SK-N-SH (cell line): ENCODE results near the gene MAPK8IP3. TPM values are rescaled to one million over a fixed set of nuclear protein-coding genes. Genes with fewer than 3 reads are reported as not detected.

Experiments used
- CTCF ChIA-PET: fragments of 300-600, 350-600 bp; formaldehyde crosslinking; extraction: SDS; loops from one replicate; lab custom pipeline; 2021; lab: Yijun Ruan, JAX
- POLR2A ChIA-PET: fragments of 350-600 bp; sonication (Branson Sonifier 250); formaldehyde crosslinking; extraction: SDS; loops from one replicate; lab custom pipeline; 2020; ENCODE audit warnings: antibody characterized with exemption, inconsistent platforms; lab: Yijun Ruan, JAX
- DNase-seq: peaks from one replicate; pipeline ENCODE4 v3.0.0; 2012
- H2AFZ ChIP-seq: fragments of 200-600 bp; sonication (generic); 2 replicates; pipeline ENCODE4 v1.8.1; 2016; ENCODE audit warnings: antibody characterized with exemption, mild to moderate bottlenecking, low read depth
- H3F3A ChIP-seq: fragments of 200-600 bp; sonication (generic); replicated peaks from 2 replicates; pipeline ENCODE3; 2016; ENCODE audit warnings: antibody characterized with exemption, mild to moderate bottlenecking; ENCODE audit not compliant: insufficient read depth
- H3K27ac ChIP-seq, 2 experiments: fragments of 200-500 bp in 1 of 2; fragments of 200-600 bp in 1 of 2; sonication (Bioruptor generic) in 1 of 2; sonication (generic), shearing (Covaris generic) in 1 of 2; 2 replicates each; pipeline versions ENCODE4 v1.5.1 to v1.6.1; 2014 to 2016; ENCODE audit warnings: low read depth in 2 of 2, inconsistent platforms in 1 of 2, low read length in 1 of 2, mild to moderate bottlenecking in 1 of 2, mixed read lengths in 1 of 2
- H3K27me3 ChIP-seq: fragments of 200-600 bp; sonication (generic), shearing (Covaris generic); 2 replicates; pipeline ENCODE4 v1.6.1; 2016; ENCODE audit warnings: mixed run types; ENCODE audit not compliant: insufficient read depth
- H3K36me3 ChIP-seq, 2 experiments: fragments of 200-500 bp in 1 of 2; fragments of 200-600 bp in 1 of 2; sonication (Bioruptor generic) in 1 of 2; sonication (generic) in 1 of 2; replicated peaks in 1 of 2; 2 replicates each; pipeline versions ENCODE3 to v1.5.1; 2014 to 2016; ENCODE audit warnings: low read length in 1 of 2, mild to moderate bottlenecking in 1 of 2; ENCODE audit not compliant: insufficient read depth in 2 of 2, control insufficient read depth in 1 of 2
- H3K4me1 ChIP-seq, 2 experiments: fragments of 200-500 bp in 1 of 2; fragments of 200-600 bp in 1 of 2; sonication (Bioruptor generic) in 1 of 2; sonication (generic), shearing (Covaris generic) in 1 of 2; 2 replicates each; pipeline versions ENCODE4 v1.5.1 to v1.6.1; 2014 to 2016; ENCODE audit warnings: low read depth in 1 of 2, low read length in 1 of 2, mixed run types in 1 of 2; ENCODE audit not compliant: insufficient read depth in 2 of 2, control insufficient read depth in 1 of 2
- H3K4me2 ChIP-seq: fragments of 200-600 bp; sonication (generic), shearing (Covaris generic); 2 replicates; pipeline ENCODE4 v1.6.1; 2017; ENCODE audit warnings: mixed run types
- H3K4me3 ChIP-seq, 2 experiments: fragments of 200-500 bp in 1 of 2; fragments of 200-600 bp in 1 of 2; sonication (Bioruptor generic) in 1 of 2; sonication (generic), shearing (Covaris generic) in 1 of 2; 2 replicates each; pipeline versions ENCODE4 v1.5.1 to v1.8.1; 2014 to 2016; ENCODE audit warnings: low read depth in 2 of 2, inconsistent platforms in 1 of 2, low read length in 1 of 2, mild to moderate bottlenecking in 1 of 2, mixed read lengths in 1 of 2, moderate library complexity in 1 of 2
- H3K79me2 ChIP-seq: fragments of 200-600 bp; sonication (generic); 2 replicates; pipeline ENCODE4 v1.8.1; 2017; ENCODE audit warnings: mild to moderate bottlenecking; ENCODE audit not compliant: insufficient read depth
- H3K9ac ChIP-seq: fragments of 200-600 bp; sonication (generic); 2 replicates; pipeline ENCODE4 v1.6.1; 2017; ENCODE audit warnings: mixed run types
- H3K9me2 ChIP-seq: fragments of 200-600 bp; sonication (generic); 2 replicates; pipeline ENCODE4 v1.6.1; 2017; ENCODE audit warnings: mixed run types
- H3K9me3 ChIP-seq: fragments of 200-600 bp; sonication (generic); 2 replicates; pipeline ENCODE4 v1.6.1; 2017; ENCODE audit warnings: mixed run types, mild to moderate bottlenecking, moderate library complexity
- H4K20me1 ChIP-seq: fragments of 200-600 bp; sonication (generic); 2 replicates; pipeline ENCODE4 v1.6.1; 2017; ENCODE audit warnings: mild to moderate bottlenecking, mixed run types; ENCODE audit not compliant: insufficient read depth
- CHD2 ChIP-seq: fragments of 150-350 bp; IDR thresholded peaks from 2 replicates; pipeline ENCODE4 v1.6.1; 2018; ENCODE audit warnings: low read length; ENCODE audit not compliant: partially characterized antibody
- ELF1 ChIP-seq: IDR thresholded peaks from 2 replicates; pipeline ENCODE4 v1.4.0; 2012
- FOXJ3 ChIP-seq: sonication (generic); formaldehyde crosslinking; IDR thresholded peaks from 2 replicates; pipeline ENCODE4 v1.5.1; 2020; ENCODE audit warnings: mild to moderate bottlenecking, missing genetic modification reagents
- FOXM1 ChIP-seq: IDR thresholded peaks from 2 replicates; pipeline ENCODE4 v1.4.0; 2012; ENCODE audit warnings: low read depth, mild to moderate bottlenecking
- GATA2 ChIP-seq: sonication (generic); formaldehyde crosslinking; IDR thresholded peaks from 2 replicates; pipeline ENCODE4 v1.5.0; 2020; ENCODE audit warnings: mild to moderate bottlenecking, missing genetic modification reagents
- MEF2A ChIP-seq: IDR thresholded peaks from 2 replicates; pipeline ENCODE4 v1.4.0; 2012; ENCODE audit warnings: low read depth, borderline replicate concordance
- NFIC ChIP-seq: IDR thresholded peaks from 2 replicates; pipeline ENCODE4 v1.4.0; 2012; ENCODE audit warnings: borderline replicate concordance
- NRF1 ChIP-seq: IDR thresholded peaks from 2 replicates; pipeline ENCODE4 v1.6.1; 2012; ENCODE audit warnings: low read depth, mild to moderate bottlenecking, low read length
- RCOR1 ChIP-seq: fragments of 150-350 bp; IDR thresholded peaks from 2 replicates; pipeline ENCODE4 v1.6.1; 2017; ENCODE audit warnings: antibody characterized with exemption, low read length
- TEAD4 ChIP-seq: IDR thresholded peaks from 2 replicates; pipeline ENCODE4 v1.4.0; 2012; ENCODE audit warnings: mild to moderate bottlenecking, borderline replicate concordance; ENCODE audit not compliant: insufficient read depth
- YY1 ChIP-seq: IDR thresholded peaks from 2 replicates; pipeline ENCODE4 v1.4.0; 2012; ENCODE audit warnings: low read depth, mild to moderate bottlenecking
- WGBS: methylation state at CpG from one replicate; pipeline ENCODE4 v1.1.6; 2017; ENCODE audit warnings: low lambda C conversion rate; 5-methylcytosine and 5-hydroxymethylcytosine counted together
- polyA plus RNA-seq, 3 experiments: library from polyadenylated mRNA; depleted of rRNA; stranded (reverse); fragments of >200 nt; gene quantifications; 2 replicates each; pipeline ENCODE4 v1.2.3, GENCODE V29; 2012
- TF ChIP-seq, protein P1 (sequence below): IDR thresholded peaks from 2 replicates; pipeline ENCODE4 v1.4.0; 2012; ENCODE audit warnings: low read depth, borderline replicate concordance
- TF ChIP-seq, protein P2 (sequence below): IDR thresholded peaks from 2 replicates; pipeline ENCODE4 v1.6.1; 2012; ENCODE audit warnings: mild to moderate bottlenecking, low read depth, low read length, moderate library complexity
- TF ChIP-seq, protein P3 (sequence below): fragments of 200-600 bp; sonication (generic); IDR thresholded peaks from 2 replicates; pipeline ENCODE4 v1.6.1; 2017; ENCODE audit warnings: antibody characterized with exemption, mild to moderate bottlenecking, moderate library complexity
- TF ChIP-seq, protein P4 (sequence below): fragments of 150-350 bp; IDR thresholded peaks from 2 replicates; pipeline ENCODE4 v1.6.1; 2016; ENCODE audit warnings: mild to moderate bottlenecking, low read depth, low read length

Gene MAPK8IP3
- polyA plus RNA-seq, 1 of the 3 experiments (the other 2 are of a cell fraction) = 57.3 TPM

DNA sequence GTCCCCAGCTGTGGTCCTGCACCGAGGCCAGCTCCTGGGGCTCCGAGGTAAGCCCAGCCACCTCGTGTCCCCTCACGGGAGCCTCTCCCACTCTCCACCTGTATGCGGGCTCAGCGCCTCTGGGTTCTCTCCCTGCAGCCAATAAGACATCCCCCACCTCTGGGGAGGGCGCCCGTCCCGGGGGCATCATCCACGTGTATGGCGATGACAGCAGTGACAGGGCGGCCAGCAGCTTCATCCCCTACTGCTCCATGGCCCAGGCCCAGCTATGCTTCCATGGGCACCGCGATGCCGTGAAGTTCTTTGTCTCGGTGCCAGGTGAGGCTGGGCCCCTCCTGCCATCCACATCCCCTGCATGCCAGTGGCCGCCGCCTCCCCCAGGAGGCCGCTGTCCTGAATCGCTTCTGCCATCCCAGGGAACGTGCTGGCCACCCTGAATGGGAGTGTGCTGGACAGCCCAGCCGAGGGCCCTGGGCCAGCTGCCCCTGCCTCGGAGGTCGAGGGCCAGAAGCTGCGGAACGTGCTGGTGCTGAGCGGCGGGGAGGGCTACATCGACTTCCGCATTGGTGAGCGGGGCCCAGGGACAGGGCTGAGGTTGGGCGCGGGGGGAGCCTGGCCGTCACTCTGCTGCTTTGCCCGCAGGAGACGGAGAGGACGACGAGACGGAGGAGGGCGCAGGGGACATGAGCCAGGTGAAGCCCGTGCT, 62.2 kb downstream of the MAPK8IP3 start:
- H3K4me2 ChIP-seq = no peak overlapping the region
- H3K9me2 ChIP-seq = no peaks in the 10 kb centered on the region
- no peak overlapping the region for H3K4me3 ChIP-seq
- ChIA-PET CTCF (interaction anchor here (0.6 to 1.1 kb wide), 2 partner anchors 12 to 219 kb away, joined by 3 read pairs; no protein-coding TSS in a partner anchor), POLR2A (no interaction called here)
- no peaks in the 10 kb centered on the region for H3K27me3 ChIP-seq
- DNase-seq = no peak
- no peaks in the 10 kb centered on the region for H3K9me3 ChIP-seq
- 0 out of 2 replicates have a peak, but pooled peaks cover 5% of the 10 kb centered on the region for H4K20me1 ChIP-seq
- H3K9ac ChIP-seq = no peak overlapping the region
- no peak overlapping the region for H3K27ac ChIP-seq
- TF ChIP-seq FOXJ3 (CRISPR knock-in tag) (no peak), YY1 (no peak), TEAD4 (no peak), FOXM1 (no peak), NFIC (no peak), ELF1 (no peak), MEF2A (no peak), RCOR1 (no peak), CHD2 (no peak), GATA2 (CRISPR knock-in tag) (no peak), NRF1 (no peak)
- TF ChIP-seq, protein P1, sequence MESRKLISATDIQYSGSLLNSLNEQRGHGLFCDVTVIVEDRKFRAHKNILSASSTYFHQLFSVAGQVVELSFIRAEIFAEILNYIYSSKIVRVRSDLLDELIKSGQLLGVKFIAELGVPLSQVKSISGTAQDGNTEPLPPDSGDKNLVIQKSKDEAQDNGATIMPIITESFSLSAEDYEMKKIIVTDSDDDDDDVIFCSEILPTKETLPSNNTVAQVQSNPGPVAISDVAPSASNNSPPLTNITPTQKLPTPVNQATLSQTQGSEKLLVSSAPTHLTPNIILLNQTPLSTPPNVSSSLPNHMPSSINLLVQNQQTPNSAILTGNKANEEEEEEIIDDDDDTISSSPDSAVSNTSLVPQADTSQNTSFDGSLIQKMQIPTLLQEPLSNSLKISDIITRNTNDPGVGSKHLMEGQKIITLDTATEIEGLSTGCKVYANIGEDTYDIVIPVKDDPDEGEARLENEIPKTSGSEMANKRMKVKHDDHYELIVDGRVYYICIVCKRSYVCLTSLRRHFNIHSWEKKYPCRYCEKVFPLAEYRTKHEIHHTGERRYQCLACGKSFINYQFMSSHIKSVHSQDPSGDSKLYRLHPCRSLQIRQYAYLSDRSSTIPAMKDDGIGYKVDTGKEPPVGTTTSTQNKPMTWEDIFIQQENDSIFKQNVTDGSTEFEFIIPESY = no peak
- TF ChIP-seq, protein P2, sequence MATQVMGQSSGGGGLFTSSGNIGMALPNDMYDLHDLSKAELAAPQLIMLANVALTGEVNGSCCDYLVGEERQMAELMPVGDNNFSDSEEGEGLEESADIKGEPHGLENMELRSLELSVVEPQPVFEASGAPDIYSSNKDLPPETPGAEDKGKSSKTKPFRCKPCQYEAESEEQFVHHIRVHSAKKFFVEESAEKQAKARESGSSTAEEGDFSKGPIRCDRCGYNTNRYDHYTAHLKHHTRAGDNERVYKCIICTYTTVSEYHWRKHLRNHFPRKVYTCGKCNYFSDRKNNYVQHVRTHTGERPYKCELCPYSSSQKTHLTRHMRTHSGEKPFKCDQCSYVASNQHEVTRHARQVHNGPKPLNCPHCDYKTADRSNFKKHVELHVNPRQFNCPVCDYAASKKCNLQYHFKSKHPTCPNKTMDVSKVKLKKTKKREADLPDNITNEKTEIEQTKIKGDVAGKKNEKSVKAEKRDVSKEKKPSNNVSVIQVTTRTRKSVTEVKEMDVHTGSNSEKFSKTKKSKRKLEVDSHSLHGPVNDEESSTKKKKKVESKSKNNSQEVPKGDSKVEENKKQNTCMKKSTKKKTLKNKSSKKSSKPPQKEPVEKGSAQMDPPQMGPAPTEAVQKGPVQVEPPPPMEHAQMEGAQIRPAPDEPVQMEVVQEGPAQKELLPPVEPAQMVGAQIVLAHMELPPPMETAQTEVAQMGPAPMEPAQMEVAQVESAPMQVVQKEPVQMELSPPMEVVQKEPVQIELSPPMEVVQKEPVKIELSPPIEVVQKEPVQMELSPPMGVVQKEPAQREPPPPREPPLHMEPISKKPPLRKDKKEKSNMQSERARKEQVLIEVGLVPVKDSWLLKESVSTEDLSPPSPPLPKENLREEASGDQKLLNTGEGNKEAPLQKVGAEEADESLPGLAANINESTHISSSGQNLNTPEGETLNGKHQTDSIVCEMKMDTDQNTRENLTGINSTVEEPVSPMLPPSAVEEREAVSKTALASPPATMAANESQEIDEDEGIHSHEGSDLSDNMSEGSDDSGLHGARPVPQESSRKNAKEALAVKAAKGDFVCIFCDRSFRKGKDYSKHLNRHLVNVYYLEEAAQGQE = no peak
- TF ChIP-seq, protein P3, sequence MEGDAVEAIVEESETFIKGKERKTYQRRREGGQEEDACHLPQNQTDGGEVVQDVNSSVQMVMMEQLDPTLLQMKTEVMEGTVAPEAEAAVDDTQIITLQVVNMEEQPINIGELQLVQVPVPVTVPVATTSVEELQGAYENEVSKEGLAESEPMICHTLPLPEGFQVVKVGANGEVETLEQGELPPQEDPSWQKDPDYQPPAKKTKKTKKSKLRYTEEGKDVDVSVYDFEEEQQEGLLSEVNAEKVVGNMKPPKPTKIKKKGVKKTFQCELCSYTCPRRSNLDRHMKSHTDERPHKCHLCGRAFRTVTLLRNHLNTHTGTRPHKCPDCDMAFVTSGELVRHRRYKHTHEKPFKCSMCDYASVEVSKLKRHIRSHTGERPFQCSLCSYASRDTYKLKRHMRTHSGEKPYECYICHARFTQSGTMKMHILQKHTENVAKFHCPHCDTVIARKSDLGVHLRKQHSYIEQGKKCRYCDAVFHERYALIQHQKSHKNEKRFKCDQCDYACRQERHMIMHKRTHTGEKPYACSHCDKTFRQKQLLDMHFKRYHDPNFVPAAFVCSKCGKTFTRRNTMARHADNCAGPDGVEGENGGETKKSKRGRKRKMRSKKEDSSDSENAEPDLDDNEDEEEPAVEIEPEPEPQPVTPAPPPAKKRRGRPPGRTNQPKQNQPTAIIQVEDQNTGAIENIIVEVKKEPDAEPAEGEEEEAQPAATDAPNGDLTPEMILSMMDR = no peak
- TF ChIP-seq, protein P4, sequence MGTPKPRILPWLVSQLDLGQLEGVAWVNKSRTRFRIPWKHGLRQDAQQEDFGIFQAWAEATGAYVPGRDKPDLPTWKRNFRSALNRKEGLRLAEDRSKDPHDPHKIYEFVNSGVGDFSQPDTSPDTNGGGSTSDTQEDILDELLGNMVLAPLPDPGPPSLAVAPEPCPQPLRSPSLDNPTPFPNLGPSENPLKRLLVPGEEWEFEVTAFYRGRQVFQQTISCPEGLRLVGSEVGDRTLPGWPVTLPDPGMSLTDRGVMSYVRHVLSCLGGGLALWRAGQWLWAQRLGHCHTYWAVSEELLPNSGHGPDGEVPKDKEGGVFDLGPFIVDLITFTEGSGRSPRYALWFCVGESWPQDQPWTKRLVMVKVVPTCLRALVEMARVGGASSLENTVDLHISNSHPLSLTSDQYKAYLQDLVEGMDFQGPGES = no peak
- H3K4me1 ChIP-seq = peaks cover 0 to 19% of the 10 kb centered on the region in 2 experiments; a peak in 1 of 4 replicates
- peaks cover 11% of the 10 kb centered on the region for H3F3A ChIP-seq
- no peak overlapping the region for H2AFZ ChIP-seq
- peaks cover 6 to 57% of the 10 kb centered on the region in 2 experiments for H3K36me3 ChIP-seq
- peaks cover 9% of the 10 kb centered on the region; the same call in 1 of the 2 replicates for H3K79me2 ChIP-seq
- 95% methylated on average over 32 of the region's 41 CpGs for WGBS
